PC-3 (cell line): ENCODE data around the gene NUP93. TPM values are rescaled to one million over a fixed set of nuclear protein-coding genes. Genes with fewer than 3 reads are reported as not detected.

Experiments used
- ATAC-seq: fragments of 200-7000 bp; cut with Tn5 transposase; 2 replicates; pipeline ENCODE4 v1.9.1; 2020; ENCODE audit warnings: mild to moderate bottlenecking, moderate library complexity
- BruUV-seq: library from RNA; stranded (reverse); fragments of 400-500 nt; replicated peaks from 2 replicates; lab custom pipeline; 2021; lab: Mats Ljungman, UMichigan
- CTCF ChIA-PET: fragments of 300-600 bp; sonication (Branson Sonifier 250); formaldehyde crosslinking; loops from one replicate; lab custom pipeline; 2022; ENCODE audit warnings: antibody characterized with exemption; lab: Charles Lee
- POLR2A ChIA-PET: fragments of 300-600 bp; sonication (Branson Sonifier 250); formaldehyde crosslinking; loops from one replicate; lab custom pipeline; 2022; ENCODE audit warnings: antibody characterized with exemption; ENCODE audit not compliant: unreplicated experiment; lab: Charles Lee
- DNase-seq: peaks from one replicate; pipeline ENCODE4 v3.0.0-alpha.2; 2015
- H2AFZ ChIP-seq: fragments of 300-600 bp; sonication (generic); 2 replicates; pipeline ENCODE4 v1.6.0; 2016; ENCODE audit warnings: antibody characterized with exemption, low read length
- H3F3A ChIP-seq: fragments of 300-600 bp; sonication (generic); one replicate; pipeline ENCODE4 v1.6.0; 2017; ENCODE audit warnings: antibody characterized with exemption, low read length, control low read depth, mild to moderate bottlenecking; ENCODE audit not compliant: unreplicated experiment
- H3K27ac ChIP-seq: fragments of 300-600 bp; sonication (generic); 2 replicates; pipeline ENCODE4 v1.5.1; 2016; ENCODE audit warnings: mild to moderate bottlenecking, low read length
- H3K27me3 ChIP-seq: fragments of 300-600 bp; sonication (generic); 2 replicates; pipeline ENCODE4 v1.6.1; 2016; ENCODE audit warnings: low read length, mixed read lengths
- H3K36me3 ChIP-seq: fragments of 300-600 bp; sonication (generic); 2 replicates; pipeline ENCODE4 v1.6.1; 2016; ENCODE audit warnings: low read depth, mixed run types, low read length, mixed read lengths
- H3K4me1 ChIP-seq: fragments of 300-600 bp; sonication (generic); 2 replicates; pipeline ENCODE4 v1.5.1; 2016; ENCODE audit warnings: low read length; ENCODE audit not compliant: insufficient read depth
- H3K4me2 ChIP-seq: fragments of 300-600 bp; sonication (generic); 2 replicates; pipeline ENCODE4 v1.6.0; 2016; ENCODE audit warnings: low read length
- H3K4me3 ChIP-seq: fragments of 300-600 bp; sonication (generic); 2 replicates; pipeline ENCODE4 v1.5.1; 2016; ENCODE audit warnings: mild to moderate bottlenecking, low read length, mixed read lengths
- H3K79me2 ChIP-seq: fragments of 300-600 bp; sonication (generic); 2 replicates; pipeline ENCODE4 v1.6.1; 2017; ENCODE audit warnings: low read length, mixed read lengths
- H3K9ac ChIP-seq: fragments of 300-600 bp; sonication (generic); 2 replicates; pipeline ENCODE4 v1.6.0; 2016; ENCODE audit warnings: mild to moderate bottlenecking, low read length
- H3K9me2 ChIP-seq: fragments of 300-600 bp; sonication (generic); replicated peaks from 2 replicates; pipeline ENCODE4 v1.6.1; 2016; ENCODE audit warnings: mixed run types, low read length, mixed read lengths
- H3K9me3 ChIP-seq: fragments of 300-600 bp; sonication (generic); 2 replicates; pipeline ENCODE4 v1.6.1; 2016; ENCODE audit warnings: low read length, mixed read lengths
- H4K20me1 ChIP-seq: fragments of 300-600 bp; sonication (generic); 2 replicates; pipeline ENCODE4 v1.6.1; 2016; ENCODE audit warnings: low read length, mixed read lengths
- CTCF ChIP-seq: fragments of 300-600 bp; sonication (generic); conservative IDR thresholded peaks from 2 replicates; pipeline ENCODE4 v1.5.1; 2017; ENCODE audit warnings: antibody characterized with exemption, low read depth, mild to moderate bottlenecking, low read length
- EZH2 ChIP-seq: fragments of 300-600 bp; sonication (generic); IDR thresholded peaks from one replicate; pipeline ENCODE4 v1.6.1; 2017; ENCODE audit warnings: antibody characterized with exemption, mild to moderate bottlenecking, low read length; ENCODE audit not compliant: unreplicated experiment
- EZH2phosphoT487 ChIP-seq: fragments of 300-600 bp; sonication (generic); IDR thresholded peaks from 2 replicates; pipeline ENCODE4 v1.6.1; 2018; ENCODE audit warnings: mild to moderate bottlenecking, antibody characterized with exemption, low read length, borderline replicate concordance
- intact Hi-C: fragments of 100-400 bp; cut with micrococcal nuclease; formaldehyde crosslinking; loops from 2 replicates; pipeline ENCODE4 v1.9.0; 2023
- total RNA-seq: library from RNA; depleted of rRNA; stranded (reverse); fragments of >200 nt; gene quantifications from 2 replicates; pipeline ENCODE4 v1.2.3, GENCODE V29; 2014

The NUP93 gene
- total RNA-seq, 1 experiment from 2014 or later: 98.6 TPM

GRCh38 chr16:56830669-56831068, 100.7 kb downstream of the NUP93 start:
- Histone ChIP-seq H3K36me3 (peaks cover 25% of the 10 kb centered on the region), H3K4me1 (no peaks in the 10 kb centered on the region), H3K79me2 (no peaks in the 10 kb centered on the region), H4K20me1 (no peaks in the 10 kb centered on the region), H3K9me3 (no peaks in the 10 kb centered on the region), H3K9me2 (no peaks in the 10 kb centered on the region), H3K4me3 (no peak overlapping the region), H2AFZ (no peak overlapping the region), H3K27ac (no peak overlapping the region), H3K27me3 (no peaks in the 10 kb centered on the region), H3K9ac (no peak overlapping the region), H3K4me2 (no peak overlapping the region), H3F3A (no peaks in the 10 kb centered on the region)
- TF ChIP-seq EZH2: no peak
- TF ChIP-seq EZH2phosphoT487: no peak
- TF ChIP-seq CTCF: no peak
- ChIA-PET POLR2A (interaction anchor here (0.7 kb wide), 1 partner anchor 13 kb away, joined by 3 read pairs; no protein-coding TSS in a partner anchor), CTCF (no interaction called here)
- ATAC-seq: no peak
- BruUV-seq: no TSS peak
- no peak for DNase-seq
- intact Hi-C loops: no loop called here

DNA sequence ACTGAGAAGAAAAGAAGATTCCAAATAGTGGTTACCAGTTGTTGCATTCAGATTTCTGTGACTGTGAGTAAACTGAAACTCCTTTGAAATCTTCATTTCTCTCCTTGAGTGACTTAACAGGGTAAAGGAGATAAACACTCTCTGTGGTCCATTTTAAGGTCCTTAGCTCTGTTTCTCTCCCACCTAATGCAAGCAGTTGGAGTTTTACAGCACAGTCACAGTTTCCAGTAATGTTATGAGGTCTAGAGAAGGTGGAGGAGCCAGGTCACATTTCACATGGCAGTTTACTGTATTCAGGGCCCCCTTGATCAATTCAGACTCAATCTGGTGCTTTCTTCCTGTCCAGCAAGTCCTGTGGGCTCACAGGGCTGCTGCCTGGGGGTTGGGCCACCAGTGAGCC, 102.8 kb downstream of the NUP93 start:
- TF ChIP-seq CTCF: no peak
- TF ChIP-seq EZH2: no peak
- CTCF ChIA-PET: no interaction called here
- Histone ChIP-seq H3K27me3 (no peaks in the 10 kb centered on the region), H3F3A (no peaks in the 10 kb centered on the region), H3K27ac (no peak overlapping the region), H3K36me3 (peaks cover 24% of the 10 kb centered on the region), H3K9me3 (no peaks in the 10 kb centered on the region), H3K4me3 (no peak overlapping the region), H3K79me2 (no peaks in the 10 kb centered on the region), H3K4me2 (no peak overlapping the region), H4K20me1 (no peaks in the 10 kb centered on the region), H3K9me2 (no peaks in the 10 kb centered on the region), H3K4me1 (no peaks in the 10 kb centered on the region), H2AFZ (no peak overlapping the region), H3K9ac (no peak overlapping the region)
- no peak for ATAC-seq
- intact Hi-C loops: no loop called here
- DNase-seq: no peak
- no TSS peak for BruUV-seq
- POLR2A ChIA-PET: no interaction called here

DNA sequence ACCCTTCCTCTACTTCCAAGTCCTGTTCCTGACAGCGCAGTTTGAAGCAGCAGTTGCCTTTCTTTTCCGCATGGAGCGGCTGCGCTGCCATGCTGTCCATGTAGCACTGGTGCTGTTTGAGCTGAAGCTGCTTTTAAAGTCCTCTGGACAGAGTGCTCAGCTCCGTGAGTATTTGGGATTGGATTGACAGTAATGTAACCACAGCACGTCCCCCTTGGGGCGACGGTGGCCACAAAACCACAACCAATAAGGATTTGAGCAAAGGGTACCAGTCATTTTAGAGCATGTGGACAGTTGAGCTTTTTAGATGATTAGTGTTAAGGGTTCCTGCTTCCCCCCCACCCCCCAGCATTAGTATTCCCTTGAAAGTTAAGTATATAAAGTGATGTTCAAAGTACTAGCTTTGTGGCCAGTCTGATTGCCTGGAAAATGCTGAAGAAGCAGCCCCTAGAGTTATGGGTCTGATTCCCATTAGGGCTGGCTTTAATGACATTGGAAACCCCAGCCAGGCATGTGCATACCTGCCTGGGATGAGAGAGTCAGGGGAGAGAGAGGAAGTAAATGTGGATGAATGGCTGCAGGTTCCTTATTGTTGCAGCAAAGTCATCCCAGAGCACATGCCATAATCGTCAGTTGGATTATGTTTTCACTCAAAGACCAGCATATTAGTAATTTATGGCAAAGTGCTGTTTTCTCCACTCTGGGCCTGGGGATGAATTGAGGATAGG, 103.5 kb downstream of the NUP93 start:
- no peak for TF ChIP-seq EZH2phosphoT487
- TF ChIP-seq EZH2: no peak
- TF ChIP-seq CTCF: no peak
- Histone ChIP-seq H3K4me2 (no peak overlapping the region), H3K79me2 (no peaks in the 10 kb centered on the region), H3K9me3 (no peaks in the 10 kb centered on the region), H3F3A (no peaks in the 10 kb centered on the region), H3K27ac (no peak overlapping the region), H3K4me1 (no peaks in the 10 kb centered on the region), H3K36me3 (peaks cover 24% of the 10 kb centered on the region), H2AFZ (no peak overlapping the region), H3K9me2 (no peaks in the 10 kb centered on the region), H3K27me3 (no peaks in the 10 kb centered on the region), H3K4me3 (no peak overlapping the region), H3K9ac (no peak overlapping the region), H4K20me1 (no peaks in the 10 kb centered on the region)
- POLR2A ChIA-PET: no interaction called here
- ATAC-seq: no peak
- intact Hi-C loops: no loop called here
- CTCF ChIA-PET: no interaction called here
- DNase-seq: no peak
- BruUV-seq: no TSS peak
